Stimulated activated CD4-positive, alpha-beta T cell treated with anti-CD3 and anti-CD28 coated beads, Interleukin-1b, Interleukin-23, amount 100 ng/mL, for 24 hours (primary cell): ENCODE results near the gene DCLK1.

ENCODE experiments used
- DNase-seq, 4 experiments: peaks; one replicate each; pipeline ENCODE4 v3.0.0-alpha.2; 2020; ENCODE audit warnings: low read depth in 4 of 4, low spot score in 1 of 4

The DCLK1 gene

GRCh38 chr13:35871561-35871960 is 259.6 kb downstream of the DCLK1 start:
- no peak for DNase-seq

DNA sequence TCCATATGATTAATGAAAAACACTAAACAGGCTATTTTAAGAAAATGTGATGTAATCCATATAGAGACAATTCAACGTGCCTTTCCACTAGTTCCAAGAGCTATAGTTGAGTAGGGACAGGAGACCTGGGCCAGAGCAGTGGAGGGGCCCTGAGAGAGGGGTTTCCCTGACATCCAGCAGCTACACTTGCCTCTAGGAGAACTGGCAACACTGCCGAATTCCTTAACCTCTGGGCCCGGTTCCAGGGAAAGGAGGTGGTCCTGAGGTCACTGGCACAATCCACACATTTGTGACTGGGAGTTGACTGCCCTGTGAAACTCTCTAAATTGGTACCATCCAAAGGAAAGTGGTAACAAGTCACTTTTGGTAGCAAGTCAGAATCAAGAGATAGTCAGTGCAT is 264.4 kb downstream of the DCLK1 start:
- DNase-seq: no peak

GRCh38 chr13:35865341-35866240 is 265.6 kb downstream of the DCLK1 start:
- DNase-seq: no peak

GRCh38 chr13:35860661-35861060 is 270.5 kb downstream of the DCLK1 start:
- no peak for DNase-seq

DNA sequence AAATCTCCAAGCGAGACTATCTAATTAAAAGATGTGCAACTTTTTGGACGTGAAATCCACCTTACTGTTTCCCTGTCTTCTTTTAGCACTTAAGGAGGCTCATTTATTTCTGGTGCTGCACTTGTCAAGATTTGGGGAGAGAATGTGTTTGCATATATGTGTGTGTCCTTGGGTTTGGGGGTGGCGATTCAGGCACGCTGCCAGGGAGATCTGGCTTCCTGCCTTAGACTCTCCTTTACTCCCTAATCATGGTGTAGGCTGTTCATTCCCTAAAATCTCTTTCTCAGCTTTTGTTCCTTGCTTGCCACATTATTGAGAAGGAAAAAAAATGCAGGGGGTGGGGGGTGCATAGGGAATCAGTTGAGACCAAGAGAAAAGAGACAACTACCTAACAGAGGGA is 271.2 kb downstream of the DCLK1 start:
- no peak for DNase-seq

GRCh38 chr13:35858665-35859064 is 272.5 kb downstream of the DCLK1 start:
- DNase-seq: no peak

DNA sequence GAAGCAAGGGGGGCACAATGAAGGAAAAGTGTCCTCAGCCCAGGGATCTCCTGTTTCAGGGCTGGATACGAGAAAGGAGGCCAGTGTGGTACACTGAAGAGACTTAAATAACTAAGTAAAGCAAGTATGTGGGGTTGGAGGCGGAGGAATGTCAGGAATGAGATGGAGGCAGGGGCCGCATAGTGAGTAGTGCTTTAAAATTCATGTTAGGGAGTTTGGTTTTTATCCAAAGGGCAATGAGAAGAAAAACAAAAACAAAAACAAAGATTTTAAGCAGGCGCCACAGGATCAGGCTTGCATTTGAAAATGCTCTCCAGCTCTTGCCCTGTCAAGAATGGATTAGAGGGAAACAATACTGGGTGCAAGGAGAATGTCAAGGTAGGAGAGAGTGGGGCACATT is 273.4 kb downstream of the DCLK1 start:
- no peak for DNase-seq

DNA sequence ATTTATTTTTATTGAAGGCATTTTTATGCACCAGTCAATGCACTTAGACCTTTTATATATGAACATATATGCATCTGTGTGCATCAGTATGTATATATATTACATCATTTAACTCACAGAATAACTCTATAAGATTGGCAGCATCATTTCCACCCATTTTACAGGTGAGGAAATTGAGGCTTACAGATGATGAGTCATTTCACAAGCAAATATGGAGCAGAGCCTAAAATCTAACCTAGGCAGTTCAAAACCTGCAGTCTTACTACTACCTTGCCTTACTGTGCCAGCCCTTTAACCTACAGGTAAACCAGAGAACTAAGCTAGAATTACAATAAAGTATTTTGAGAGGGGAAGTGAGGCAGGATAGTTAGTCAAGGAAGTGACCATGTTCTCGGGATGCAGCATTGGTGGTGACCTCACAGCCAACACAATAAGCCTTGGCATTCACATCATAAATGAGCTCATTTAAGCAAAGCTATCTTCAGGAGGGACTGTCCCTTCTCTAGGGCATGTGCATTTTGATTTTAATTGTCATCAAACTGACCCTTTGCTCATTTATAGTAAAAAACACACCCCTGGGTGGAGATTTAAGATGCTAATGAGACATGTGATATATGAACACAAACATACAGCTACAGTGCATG is 274.3 kb downstream of the DCLK1 start:
- no peak for DNase-seq

DNA sequence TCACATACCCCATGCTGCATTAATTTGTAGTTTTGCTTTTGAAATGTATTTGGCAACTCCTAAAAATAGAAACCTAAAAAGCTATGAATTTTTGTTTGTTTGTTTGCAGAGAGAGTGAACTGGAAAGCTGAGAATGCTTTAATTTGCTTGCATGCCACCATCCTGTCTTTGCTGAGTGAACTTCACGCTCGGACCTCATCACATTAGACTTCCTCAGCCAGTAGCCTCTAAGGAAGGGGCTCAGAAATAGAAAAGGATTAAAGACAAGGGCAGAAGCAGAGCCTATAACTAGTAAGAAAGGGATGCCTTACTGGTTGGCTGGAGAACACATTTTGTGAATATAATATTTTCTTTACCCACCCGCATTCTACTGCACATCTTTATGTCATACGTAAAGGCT is 275.1 kb downstream of the DCLK1 start:
- no peak for DNase-seq

GRCh38 chr13:35855531-35856019 is 275.6 kb downstream of the DCLK1 start:
- DNase-seq: no peak

DNA sequence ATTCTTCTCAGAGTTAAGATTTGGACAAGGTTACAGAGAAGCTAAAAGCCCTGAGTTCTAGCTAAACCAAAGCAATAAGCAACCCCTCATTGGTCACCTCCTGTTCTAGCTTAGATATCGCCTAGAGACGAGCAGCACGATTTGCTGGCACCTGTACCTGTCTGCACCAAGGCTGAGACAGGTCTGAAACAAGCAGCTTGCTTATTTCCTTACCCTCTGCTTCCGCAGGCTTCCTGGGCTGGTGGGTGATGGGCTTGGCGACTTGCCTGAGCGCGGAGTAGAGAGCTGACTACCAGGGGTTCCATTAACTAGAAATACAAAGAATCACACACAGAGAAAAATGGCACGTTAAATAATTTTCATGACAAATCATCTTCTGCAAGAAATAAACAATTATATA is 276.9 kb downstream of the DCLK1 start:
- no peak for DNase-seq

GRCh38 chr13:35851881-35852280 is 279.3 kb downstream of the DCLK1 start:
- DNase-seq: no peak

GRCh38 chr13:35851356-35851755 is 279.8 kb downstream of the DCLK1 start:
- no peak for DNase-seq

- DNase-seq: no peak
Measured at GRCh38 chr13:35850569-35850968, 280.6 kb downstream of the DCLK1 start.

DNA sequence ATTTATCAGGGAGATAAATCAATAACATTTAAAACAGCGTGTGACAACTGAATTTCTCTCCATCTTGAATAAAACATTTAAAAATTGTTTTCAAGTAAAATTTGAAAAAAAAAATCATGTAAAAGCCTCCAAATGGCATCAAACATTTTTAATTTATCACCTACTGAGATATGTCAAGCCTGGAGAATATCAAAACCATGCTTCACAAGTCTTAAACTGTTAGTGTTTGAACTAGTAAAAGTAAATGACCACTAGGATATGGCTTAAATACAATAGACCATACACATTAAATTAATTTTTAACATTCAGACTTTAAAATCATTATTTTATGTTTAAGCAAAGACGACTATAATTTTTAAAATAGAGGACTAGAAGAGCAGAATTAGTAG is 281.9 kb downstream of the DCLK1 start:
- no peak for DNase-seq

GRCh38 chr13:35848336-35849255 is 282.6 kb downstream of the DCLK1 start:
- no peak for DNase-seq

- DNase-seq: no peak
Measured at GRCh38 chr13:35843272-35843671, 287.9 kb downstream of the DCLK1 start.

- no peak for DNase-seq
Measured at GRCh38 chr13:35841060-35841521, 290.1 kb downstream of the DCLK1 start.

- no peak for DNase-seq
Measured at GRCh38 chr13:35839806-35840205, 291.4 kb downstream of the DCLK1 start.

DNA sequence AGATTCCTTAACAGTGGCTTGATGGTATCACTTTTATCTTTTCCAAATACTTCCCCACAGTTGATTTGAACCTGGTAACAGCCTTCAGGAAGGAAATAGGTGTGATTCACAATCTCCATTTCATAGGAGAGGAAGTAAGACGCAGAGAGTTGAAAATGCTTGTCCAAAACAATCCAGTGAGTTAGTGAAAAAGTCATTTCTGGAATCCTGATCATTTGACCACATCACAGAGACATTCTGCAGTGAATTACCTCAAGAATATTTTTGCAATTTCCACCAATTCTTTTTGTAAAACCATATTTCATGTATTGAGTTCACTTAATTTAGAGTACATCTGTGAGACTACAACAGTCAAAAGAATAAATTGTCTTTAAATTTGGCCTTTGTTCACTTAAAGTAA is 292.8 kb downstream of the DCLK1 start:
- DNase-seq: no peak

DNA sequence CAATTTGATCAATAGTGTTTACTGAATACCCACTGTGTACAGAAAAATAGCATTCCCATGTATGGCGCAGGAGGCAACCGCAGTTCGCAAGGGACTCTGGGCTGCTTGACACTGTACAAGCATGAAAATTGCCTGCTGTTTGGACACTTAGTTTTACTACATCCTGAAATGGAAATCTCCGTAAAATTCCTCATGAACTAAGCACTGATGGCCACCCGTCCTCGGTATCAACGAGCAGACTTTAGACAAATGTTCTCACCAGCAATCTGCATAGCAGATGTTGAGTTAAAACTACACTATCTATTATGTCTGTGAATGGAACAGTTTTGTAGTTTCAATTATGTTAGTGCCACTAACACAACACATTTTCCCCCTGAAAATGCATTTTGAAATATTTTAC is 294.7 kb downstream of the DCLK1 start:
- DNase-seq: no peak
